CD1c-positive myeloid dendritic cell (primary cell): Measurements from ENCODE around the gene FCHO1.
"Not testable (repeated sequence)": the region's sequence is repeated elsewhere in the genome, so short reads cannot be mapped to it uniquely, and the experiment has no call there.

Experiments
- DNase-seq: peaks from one replicate; pipeline ENCODE4 v3.0.0-alpha.2; 2016; ENCODE audit errors: extremely low spot score

FCHO1 gene

DNA sequence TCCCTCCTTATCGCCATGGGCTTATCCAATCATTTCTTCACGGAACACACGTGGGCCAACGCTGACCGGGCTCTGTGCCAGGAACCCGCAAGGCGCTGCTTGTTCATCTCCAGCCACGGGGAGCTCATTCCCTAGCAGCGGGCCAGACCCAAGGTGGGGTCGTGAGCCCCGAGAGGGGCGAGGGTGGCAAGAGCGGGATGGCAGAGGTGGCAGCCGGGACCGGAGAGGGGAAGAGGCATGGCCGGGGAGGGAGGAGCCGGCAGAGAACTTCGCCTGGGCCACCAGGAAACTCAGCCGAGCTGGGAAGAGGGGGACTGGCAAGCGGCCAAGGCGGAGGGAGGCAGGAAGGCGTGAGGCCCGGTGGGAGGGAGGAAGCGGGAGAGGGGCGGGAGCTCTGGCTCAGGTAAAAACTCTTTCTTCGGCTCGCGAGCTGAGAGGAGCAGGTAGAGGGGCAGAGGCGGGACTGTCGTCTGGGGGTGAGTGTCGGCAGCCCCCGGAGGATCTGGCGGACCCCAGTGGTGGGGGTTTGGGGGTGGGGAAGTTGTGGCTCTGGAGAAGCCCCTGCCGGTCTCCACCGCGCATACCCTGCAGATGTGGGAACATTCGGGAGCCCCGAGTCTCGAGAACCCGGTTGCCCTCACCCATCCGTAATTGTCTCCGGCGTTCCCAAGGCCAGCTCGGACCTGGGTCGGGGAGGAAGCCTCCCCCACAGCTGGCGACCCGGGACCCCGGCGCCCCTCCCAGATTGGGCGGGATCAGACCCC lies 43.6 kb downstream of the FCHO1 start, which contains the start of gene B3GNT3:
B3GNT3 (plus strand) TSS at position 408 of the 764 bp plus-strand sequence. CDS start 12,670 bp downstream, outside the sequence.
- peak; percentile 50 for DNase-seq

DNA sequence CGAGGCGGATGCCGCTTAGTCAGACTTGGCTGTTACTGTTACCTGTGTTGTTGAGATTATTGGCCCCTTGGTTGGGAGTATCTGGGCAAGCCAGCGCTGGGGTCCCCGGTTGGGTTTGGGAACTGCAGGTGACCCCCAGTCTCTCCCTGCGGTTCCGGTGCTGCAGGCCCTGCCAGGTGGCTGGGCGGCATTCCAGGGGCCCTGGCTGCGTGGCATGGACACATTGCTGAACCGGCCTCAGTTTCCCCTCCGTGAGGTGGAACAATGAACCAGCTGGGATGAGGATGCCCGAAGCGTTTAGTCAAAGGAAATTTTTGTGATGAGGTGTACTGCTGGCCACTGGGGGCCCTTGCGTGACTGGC lies 44.2 kb downstream of the FCHO1 start:
- DNase-seq: no peak

DNA sequence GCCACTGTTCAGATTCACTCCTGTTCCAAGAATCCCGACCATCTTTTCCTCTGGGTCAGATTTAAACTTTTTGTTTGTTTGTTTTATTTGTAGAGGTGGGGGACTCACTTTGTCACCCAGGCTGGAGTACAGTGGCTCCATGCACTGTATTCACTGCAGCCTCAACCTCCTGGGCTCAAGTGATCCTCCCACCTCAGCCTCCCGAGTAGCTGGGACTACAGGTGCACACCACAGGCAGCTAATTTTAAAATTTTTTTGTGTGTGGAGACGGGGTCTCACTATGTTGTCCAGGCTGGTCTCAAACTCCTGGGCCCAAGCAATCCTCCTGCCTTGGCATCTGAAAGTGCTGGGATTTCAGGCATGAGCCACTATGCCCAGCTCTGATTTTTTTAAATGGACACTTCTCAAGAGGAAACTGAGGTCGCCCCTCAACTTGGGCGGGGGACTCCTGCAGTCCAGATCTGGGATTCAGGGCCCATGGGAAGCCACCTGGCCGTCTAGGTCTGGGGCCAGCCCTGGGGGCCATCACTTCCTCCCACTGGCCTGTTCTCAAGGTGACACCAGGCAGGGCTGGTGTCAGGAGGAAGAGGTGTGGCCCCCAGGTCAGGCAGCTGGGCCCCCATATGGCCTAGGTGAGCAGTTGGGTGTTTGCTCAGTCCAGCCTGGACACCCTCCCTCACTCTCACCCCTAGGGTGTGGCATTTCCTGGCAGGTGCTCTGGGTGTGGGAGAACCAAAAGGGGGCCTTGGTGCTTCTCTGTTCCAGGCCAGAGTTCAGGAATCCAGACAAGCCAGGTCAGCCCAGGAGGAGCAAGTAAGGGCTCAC lies 44.9 kb downstream of the FCHO1 start:
- no peak for DNase-seq

DNA sequence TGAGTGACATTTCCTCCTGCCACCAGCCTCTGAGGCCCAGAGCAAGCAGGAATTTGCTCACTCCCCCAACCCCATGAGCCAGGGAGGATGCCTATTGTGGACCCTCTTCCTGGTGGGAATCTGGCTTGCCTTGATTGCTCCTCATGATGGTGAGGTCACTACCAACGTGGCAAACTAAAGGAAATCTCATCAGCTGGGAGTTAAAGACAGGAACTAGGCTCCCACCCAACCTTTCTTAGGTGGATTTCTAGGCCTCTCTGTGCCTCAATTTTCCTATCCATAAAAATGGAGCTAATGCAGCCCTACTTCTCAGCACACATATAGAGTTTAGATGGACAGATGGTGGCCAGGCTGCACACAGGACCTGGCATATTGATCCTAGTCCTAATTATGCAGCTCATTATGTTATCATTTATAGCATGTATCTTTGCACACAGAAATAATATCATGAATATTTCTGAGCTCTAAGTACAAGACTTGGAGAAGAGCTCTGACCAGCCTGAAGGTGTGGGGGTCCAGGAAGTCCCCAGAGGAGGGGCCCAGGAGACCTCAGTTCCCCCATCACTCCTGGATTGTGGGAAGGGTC lies 45.7 kb downstream of the FCHO1 start:
- DNase-seq: no peak

DNA sequence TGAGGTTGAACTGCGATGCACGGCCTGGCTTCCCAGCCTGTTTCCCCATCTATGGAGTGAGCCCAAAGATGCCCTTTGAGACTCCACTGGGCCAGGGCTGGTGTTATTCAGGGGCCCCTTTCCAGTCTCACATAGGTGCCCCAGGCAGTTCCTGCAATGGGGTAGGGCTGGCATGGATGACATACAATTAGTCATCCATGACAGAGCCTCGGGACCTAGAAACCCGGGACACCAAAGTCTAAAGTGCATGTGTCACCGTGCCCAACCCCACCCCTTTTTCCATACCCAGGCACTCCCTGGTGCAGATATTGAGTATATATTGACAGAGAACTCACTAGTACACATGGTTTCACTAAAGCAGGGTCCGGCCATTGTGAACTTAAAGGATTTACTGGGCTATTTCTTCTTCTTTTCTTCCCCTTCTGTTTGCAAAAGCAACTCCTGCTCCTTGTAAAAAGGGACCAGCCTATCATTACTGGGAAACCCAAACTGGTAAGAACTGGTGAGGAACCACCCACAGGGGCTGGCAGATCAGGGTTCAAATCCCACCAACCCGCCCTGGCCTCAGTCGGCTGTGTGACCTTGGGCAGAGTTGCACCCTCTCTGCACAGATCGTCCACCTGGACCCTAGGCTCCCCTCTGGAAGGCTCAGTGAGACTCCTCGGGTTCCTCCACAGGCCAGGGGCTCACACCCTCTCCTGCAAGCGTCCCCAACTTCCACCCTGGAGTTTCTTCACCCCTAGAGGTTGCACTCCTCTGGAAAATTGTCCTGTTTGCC lies 46.3 kb downstream of the FCHO1 start:
- peak; percentile 43 for DNase-seq

DNA sequence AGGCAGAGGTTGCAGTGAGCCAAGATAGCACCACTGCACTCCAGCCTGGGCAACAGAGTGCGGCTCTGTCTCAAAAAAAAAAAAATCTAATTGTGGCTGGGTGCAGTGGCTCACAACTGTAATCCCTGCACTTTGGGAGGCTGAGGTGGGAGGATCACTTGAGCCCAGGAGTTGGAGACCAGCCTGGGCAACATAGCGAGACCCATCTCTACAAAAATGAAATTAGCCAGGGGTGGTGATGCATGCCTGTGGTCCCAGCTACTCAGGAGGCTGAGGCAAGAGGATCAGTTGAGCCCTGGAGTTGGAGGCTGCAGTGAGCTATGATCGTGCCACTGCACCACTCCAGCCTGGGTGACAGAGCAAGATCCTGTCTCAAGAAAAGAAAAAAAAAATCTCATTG lies 47.3 kb downstream of the FCHO1 start:
- not testable (repeated sequence) for DNase-seq

DNA sequence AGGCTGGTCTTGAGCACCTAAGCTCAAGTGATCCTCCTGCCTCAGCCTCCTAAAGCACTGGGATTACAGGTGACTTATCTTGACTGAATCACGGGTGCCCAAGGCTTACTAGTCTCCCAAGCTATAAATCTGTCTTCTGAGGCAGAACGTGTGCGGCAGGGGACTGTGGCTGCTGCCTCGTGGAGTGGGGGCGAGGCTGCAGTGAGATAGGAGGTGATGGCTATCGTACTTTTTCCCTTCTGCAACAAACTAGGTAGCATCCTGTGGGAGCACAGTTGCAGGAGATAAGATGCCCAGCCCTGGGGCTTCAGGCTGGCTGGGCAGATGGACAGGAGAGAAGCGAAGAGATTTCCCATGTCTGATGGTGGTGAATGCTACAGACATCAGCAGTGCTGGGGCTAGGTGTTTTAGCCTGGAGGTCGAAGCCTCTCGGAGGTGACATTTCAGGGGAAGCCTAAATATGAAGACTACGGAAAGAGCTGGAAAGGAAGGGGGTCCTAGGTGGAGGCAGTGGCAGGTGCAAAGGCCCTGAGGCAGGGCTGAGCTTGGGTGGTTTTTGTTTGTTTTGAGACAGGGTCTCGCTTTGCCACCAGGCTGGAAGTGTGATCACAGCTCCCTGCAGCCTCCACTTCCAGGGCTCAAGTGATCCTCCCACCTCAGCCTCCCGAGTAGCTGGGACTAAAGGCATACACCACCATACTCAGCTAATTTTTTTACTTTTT lies 51.0 kb downstream of the FCHO1 start:
- no peak for DNase-seq

DNA sequence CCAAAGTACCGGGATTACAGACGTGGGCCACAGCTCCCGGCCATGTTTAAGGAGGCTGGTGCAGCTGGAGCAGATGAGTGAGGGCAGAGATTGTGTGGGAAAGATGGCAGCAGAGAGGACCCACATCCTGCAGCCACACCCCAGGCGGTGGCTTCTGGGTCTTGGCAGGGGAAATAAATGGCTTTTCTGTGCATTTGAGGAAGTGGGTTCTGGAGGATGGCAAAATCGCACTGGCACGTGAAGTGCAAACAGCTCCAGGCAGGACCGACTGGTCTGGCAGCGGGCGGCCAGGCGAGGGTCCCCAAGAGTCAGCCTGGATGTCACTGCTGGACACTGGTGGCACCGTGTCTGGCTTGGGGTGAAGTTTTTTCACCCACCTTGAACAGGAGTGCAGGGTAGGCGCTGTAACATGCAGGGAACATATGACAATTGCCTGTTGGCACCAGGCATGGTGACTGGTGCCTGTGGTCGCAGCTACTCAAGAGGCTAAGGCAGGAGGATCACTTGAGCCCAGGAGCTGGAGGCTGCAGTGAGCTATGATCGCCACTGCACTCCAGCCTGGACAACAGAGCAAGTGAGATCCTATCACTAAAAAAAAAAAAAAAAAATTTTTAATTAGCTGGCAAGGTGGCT lies 52.1 kb downstream of the FCHO1 start:
- DNase-seq: peak; percentile 69

DNA sequence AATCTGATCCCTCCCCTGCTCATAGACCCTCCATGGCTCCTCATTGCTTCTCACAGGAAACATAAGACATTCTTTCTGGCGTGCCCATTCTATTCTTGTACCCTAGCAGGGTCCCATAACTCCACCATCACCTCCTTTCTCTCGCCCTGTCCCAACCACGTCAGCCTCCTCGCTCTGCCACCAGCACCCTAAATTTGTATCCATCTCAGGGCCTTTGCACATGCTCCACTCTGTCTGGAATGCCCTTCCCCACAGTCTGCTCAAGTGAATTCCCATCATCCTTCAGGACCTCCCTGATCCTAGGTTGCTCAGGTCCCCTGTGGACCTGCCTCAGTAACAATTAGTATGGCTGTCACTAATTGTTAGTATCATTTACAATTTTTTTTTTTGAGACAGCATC lies 54.1 kb downstream of the FCHO1 start:
- no peak for DNase-seq

DNA sequence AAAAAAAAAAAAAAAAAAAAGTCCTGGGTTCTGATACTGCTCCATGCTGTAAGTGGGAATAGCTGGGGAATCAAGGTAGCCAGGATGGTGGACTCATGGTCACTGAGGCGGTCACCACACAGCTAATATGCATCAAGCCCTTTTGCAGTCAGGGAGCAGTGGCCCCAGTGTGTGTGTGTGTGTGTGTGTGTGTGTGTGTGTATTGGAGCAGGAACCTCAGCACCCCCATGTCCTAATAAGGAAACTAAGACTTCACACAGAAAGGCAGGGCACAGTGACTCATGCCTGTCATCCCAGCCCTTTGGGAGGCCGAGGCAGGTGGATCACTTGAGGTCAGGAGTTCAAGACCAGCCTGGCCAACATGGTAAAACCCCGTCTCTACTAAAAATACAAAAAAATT lies 55.7 kb downstream of the FCHO1 start:
- DNase-seq: no peak

DNA sequence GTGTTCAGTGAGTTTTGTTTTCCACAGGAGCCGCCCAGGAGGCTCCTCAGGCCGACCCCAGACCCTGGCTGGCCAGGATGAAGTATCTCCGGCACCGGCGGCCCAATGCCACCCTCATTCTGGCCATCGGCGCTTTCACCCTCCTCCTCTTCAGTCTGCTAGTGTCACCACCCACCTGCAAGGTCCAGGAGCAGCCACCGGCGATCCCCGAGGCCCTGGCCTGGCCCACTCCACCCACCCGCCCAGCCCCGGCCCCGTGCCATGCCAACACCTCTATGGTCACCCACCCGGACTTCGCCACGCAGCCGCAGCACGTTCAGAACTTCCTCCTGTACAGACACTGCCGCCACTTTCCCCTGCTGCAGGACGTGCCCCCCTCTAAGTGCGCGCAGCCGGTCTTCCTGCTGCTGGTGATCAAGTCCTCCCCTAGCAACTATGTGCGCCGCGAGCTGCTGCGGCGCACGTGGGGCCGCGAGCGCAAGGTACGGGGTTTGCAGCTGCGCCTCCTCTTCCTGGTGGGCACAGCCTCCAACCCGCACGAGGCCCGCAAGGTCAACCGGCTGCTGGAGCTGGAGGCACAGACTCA lies 56.5 kb downstream of the FCHO1 start:
- no peak for DNase-seq

DNA sequence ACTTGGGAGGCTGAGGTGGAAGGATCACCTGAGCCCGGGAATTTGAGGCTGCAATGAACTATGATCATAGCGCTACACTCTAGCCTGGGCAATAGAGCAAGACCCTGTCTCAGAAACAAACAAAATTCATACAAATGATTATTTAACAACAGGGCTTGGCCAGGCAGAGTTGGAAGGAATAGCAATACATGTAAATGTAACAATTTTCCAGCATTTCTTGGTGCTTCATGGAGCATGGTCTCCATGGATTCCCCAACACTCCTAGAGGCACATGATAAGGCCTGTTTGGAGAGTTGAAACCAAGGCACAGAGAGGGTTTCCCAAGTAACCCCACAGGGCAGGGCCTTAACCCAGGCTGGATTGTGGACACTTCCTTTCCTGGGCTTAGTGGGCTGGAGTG lies 59.8 kb downstream of the FCHO1 start:
- DNase-seq: no peak

DNA sequence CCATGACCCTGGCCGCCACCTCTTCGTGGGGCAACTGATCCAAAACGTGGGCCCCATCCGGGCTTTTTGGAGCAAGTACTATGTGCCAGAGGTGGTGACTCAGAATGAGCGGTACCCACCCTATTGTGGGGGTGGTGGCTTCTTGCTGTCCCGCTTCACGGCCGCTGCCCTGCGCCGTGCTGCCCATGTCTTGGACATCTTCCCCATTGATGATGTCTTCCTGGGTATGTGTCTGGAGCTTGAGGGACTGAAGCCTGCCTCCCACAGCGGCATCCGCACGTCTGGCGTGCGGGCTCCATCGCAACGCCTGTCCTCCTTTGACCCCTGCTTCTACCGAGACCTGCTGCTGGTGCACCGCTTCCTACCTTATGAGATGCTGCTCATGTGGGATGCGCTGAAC lies 60.4 kb downstream of the FCHO1 start:
- DNase-seq: no peak

DNA sequence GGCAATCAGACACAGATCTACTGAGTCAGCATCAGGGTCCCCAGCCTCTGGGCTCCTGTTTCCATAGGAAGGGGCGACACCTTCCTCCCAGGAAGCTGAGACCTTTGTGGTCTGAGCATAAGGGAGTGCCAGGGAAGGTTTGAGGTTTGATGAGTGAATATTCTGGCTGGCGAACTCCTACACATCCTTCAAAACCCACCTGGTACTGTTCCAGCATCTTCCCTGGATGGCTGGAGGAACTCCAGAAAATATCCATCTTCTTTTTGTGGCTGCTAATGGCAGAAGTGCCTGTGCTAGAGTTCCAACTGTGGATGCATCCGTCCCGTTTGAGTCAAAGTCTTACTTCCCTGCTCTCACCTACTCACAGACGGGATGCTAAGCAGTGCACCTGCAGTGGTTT lies 60.8 kb downstream of the FCHO1 start:
- DNase-seq: no peak

DNA sequence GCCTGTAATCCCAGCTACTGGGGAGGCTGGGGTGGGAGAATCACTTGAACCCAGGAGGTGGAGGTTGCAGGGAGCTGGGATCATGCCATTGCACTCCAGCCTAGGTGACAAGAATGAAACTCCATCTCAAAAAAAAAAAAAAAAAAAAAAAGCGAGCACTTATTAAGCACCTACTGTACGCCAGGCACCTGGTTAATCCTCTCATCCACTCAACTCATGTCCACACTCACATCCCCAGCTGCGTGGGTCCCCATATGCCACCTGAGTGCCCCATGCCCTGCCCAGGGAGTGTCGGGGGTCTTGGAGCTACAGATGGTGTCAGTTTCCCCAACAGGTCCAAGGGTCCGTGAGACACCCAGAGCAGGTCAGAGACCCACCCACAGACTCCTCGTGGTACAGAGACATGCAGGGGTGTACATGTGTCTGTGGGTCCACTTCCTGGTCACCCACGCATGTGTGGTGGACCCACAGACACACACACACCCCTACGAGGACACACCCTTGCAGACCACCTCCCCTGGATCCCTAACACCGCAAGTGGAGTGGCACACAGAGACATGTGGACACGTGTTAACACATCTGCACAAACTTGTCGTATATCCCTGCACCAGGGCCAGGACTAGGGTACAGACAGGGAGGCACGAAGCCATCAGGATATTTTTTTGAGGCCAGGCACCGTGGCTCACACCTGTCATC lies 66.5 kb downstream of the FCHO1 start:
- no peak for DNase-seq

DNA sequence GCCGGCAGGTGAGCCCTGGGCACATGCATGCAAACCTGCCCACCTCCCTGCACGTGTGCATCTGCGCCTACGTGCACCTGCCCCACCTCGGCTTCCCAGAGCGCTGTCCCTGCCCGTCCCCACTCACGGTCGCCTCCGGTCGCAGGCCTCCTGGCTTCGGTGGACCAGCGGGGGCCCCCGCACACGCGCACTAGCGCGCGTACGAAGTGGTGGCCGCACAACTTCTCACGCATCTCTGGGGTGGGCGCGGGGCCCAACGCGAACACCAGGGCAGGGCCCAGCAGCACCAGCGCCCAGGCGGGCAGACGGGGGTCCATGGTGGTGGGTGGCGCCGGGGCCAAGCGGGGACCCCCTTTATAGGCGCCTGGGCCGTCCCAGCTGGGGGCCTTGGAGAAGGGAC lies 69.9 kb downstream of the FCHO1 start, which contains the start of gene INSL3:
INSL3 (minus strand) TSS at position 330 of the 400 bp plus-strand sequence; CDS start at position 317, 13 bp downstream.
- no peak for DNase-seq

DNA sequence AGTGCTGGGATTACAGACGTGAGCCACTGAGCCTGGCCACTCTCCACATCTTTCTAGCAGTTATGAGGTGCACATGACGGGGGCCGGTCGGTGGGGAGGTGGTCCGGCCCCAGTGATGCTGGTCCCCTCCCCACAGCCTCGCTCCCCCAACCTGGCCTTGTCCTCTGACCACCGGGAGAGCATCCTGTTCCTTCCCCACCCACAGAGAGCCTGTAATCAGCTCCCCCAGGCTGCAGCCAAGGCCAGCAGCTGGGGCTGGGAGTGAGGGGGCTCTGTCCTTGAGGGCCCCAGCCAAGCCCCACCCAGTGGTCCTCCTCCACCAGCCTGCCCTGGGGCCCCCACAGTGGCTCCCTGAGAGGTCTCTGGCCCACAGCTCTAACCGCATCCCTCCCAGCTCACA lies 73.1 kb downstream of the FCHO1 start:
- no peak for DNase-seq

DNA sequence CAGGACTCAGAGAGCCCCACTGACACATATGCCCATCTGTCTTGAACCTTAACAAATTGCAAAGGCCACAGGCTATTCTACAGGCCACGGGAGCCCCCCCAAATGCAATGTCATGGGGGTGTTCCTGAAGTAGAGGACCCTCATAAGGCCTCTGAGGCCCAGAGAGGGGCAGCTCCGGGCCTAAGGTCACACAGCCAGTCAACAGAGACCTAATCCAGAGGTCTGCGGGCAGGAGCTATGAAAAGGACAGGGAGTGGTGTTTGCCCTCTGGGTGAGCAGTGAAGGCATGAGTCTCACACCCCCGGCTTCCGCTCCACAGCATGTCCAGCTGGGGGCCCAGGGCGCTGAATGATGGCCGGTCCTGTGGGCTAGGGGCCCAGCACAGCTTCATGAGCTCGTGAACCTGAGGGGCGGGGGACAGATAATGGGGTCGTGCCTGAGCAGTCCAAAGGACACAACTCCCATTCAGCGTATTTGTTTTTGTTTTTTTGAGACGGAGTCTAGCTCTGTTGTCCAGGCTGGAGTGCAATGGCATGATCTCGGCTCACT lies 75.3 kb downstream of the FCHO1 start:
- no peak for DNase-seq

DNA sequence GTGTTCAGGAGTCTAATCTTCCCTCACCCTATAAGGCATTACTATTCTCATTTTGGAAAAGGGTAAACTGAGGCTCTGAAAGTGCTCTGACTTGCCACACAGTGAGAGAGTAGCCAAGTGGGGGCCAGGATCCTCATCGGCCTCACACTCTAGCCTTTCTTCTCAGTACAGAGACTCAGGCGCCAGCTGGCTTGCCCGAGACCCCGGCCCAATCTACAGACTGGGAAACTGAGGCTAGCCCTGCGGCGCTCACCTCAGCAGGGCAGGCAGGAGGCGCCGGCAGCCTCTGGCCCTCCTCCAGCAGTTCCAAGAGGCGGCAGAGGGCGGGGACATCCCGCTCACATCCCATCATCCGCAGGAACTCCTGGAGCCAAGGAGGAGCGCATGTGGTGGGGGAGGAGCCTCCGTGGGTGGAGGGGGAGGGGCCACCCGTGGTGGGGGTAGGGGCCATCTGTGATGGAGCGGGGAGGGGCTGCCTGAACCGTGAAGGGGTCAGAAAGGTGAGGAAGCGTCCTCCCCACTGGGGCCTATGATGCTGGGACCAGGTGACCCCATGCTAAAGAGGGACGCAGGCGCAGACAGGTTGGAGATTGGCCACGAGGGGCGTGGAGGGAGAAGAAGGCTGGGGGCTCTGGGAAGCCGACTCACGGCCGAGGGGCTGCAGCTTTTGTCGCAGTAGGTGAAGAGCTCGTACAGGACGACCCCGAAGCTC lies 78.7 kb downstream of the FCHO1 start:
- no peak for DNase-seq
